CD14-positive monocyte (primary cell): ENCODE results near the gene BCAS4. TPM values are rescaled to one million over a fixed set of nuclear protein-coding genes. Genes with fewer than 3 reads are reported as not detected.

Experiments used
- DNase-seq, 3 donors: peaks; one replicate each; pipeline ENCODE4 v3.0.0-alpha.2; 2011 to 2022
- H2AFZ ChIP-seq: 2 replicates; pipeline ENCODE4 v1.6.0; 2012; ENCODE audit warnings: mild to moderate bottlenecking, low read depth, low read length, inconsistent platforms; ENCODE audit not compliant: insufficient read depth, poor library complexity, severe bottlenecking
- H3K27ac ChIP-seq, 2 donors: 1 replicate in 1 of 2; 2 replicates in 1 of 2; pipeline ENCODE4 v1.5.1; 2012 to 2013; ENCODE audit warnings: low read length in 2 of 2, control low read depth in 1 of 2, inconsistent platforms in 1 of 2, low read depth in 1 of 2, mild to moderate bottlenecking in 1 of 2
- H3K27me3 ChIP-seq, 2 donors: one replicate each; pipeline versions ENCODE4 v1.6.0 to v1.6.1; 2011 to 2013; ENCODE audit warnings: low read length in 2 of 2; ENCODE audit not compliant: control insufficient read depth in 2 of 2, insufficient read depth in 2 of 2
- H3K36me3 ChIP-seq, 2 donors: replicated peaks in 1 of 2; 1 replicate in 1 of 2; 2 replicates in 1 of 2; pipeline versions ENCODE4 v1.5.1 to v1.6.1; 2012 to 2013; ENCODE audit warnings: low read length in 2 of 2, control low read depth in 1 of 2, inconsistent platforms in 1 of 2, mild to moderate bottlenecking in 1 of 2; ENCODE audit not compliant: insufficient read depth in 2 of 2, control insufficient read depth in 1 of 2
- H3K4me1 ChIP-seq, 2 donors: 1 replicate in 1 of 2; 2 replicates in 1 of 2; pipeline versions ENCODE4 v1.5.1 to v1.6.1; 2012 to 2013; ENCODE audit warnings: low read length in 2 of 2, control low read depth in 1 of 2, inconsistent platforms in 1 of 2, mild to moderate bottlenecking in 1 of 2, moderate library complexity in 1 of 2; ENCODE audit not compliant: insufficient read depth in 2 of 2, control insufficient read depth in 1 of 2
- H3K4me2 ChIP-seq: replicated peaks from 2 replicates; pipeline ENCODE3; 2012; ENCODE audit warnings: low read length, moderate library complexity, mild to moderate bottlenecking; ENCODE audit not compliant: poor library complexity, severe bottlenecking; ENCODE audit errors: extremely low read depth
- H3K4me3 ChIP-seq, 3 experiments: fragments of 200-600 bp in 1 of 3; sonication (generic) in 1 of 3; replicated peaks in 1 of 3; 1 replicate in 2 of 3; 2 replicates in 1 of 3; pipeline ENCODE4 v1.5.1; 2011 to 2013; ENCODE audit warnings: low read length in 3 of 3, mild to moderate bottlenecking in 3 of 3, control low read depth in 2 of 3, low read depth in 2 of 3, inconsistent platforms in 1 of 3, moderate library complexity in 1 of 3
- H3K79me2 ChIP-seq: 2 replicates; pipeline ENCODE4 v1.6.0; 2012; ENCODE audit warnings: mild to moderate bottlenecking, control low read depth, inconsistent platforms, low read length, moderate library complexity; ENCODE audit not compliant: insufficient read depth
- H3K9ac ChIP-seq: 2 replicates; pipeline ENCODE4 v1.6.0; 2017; ENCODE audit warnings: low read length, mild to moderate bottlenecking; ENCODE audit not compliant: insufficient read depth, poor library complexity, severe bottlenecking
- H3K9me3 ChIP-seq, 2 donors: replicated peaks in 1 of 2; 1 replicate in 1 of 2; 2 replicates in 1 of 2; pipeline versions ENCODE4 v1.5.1 to v1.6.1; 2012 to 2013; ENCODE audit warnings: low read length in 2 of 2, control low read depth in 1 of 2; ENCODE audit not compliant: control insufficient read depth in 1 of 2, insufficient read depth in 1 of 2
- H4K20me1 ChIP-seq: 2 replicates; pipeline ENCODE4 v1.6.0; 2012; ENCODE audit warnings: mild to moderate bottlenecking, low read length, control low read depth, moderate library complexity; ENCODE audit not compliant: insufficient read depth
- H3K27ac Mint-ChIP-seq, 7 donors: one replicate each; pipeline ENCODE4 v1.8.0; 2020; ENCODE audit warnings: mild to moderate bottlenecking in 7 of 7, mixed read lengths in 7 of 7, moderate library complexity in 6 of 7, inconsistent platforms in 2 of 7
- H3K27me3 Mint-ChIP-seq, 3 donors: one replicate each; pipeline ENCODE4 v1.8.0; 2021 to 2022; ENCODE audit warnings: low read depth in 3 of 3, mild to moderate bottlenecking in 3 of 3, mixed read lengths in 3 of 3, moderate library complexity in 3 of 3, inconsistent platforms in 1 of 3
- H3K36me3 Mint-ChIP-seq, 2 donors: one replicate each; pipeline ENCODE4 v1.8.0; 2020; ENCODE audit warnings: mixed read lengths in 2 of 2, inconsistent platforms in 1 of 2, mild to moderate bottlenecking in 1 of 2
- H3K4me1 Mint-ChIP-seq: one replicate; pipeline ENCODE4 v1.8.0; 2020; ENCODE audit warnings: mild to moderate bottlenecking, mixed read lengths
- H3K4me3 Mint-ChIP-seq, 2 donors: one replicate each; pipeline ENCODE4 v1.8.0; 2020; ENCODE audit warnings: mild to moderate bottlenecking in 2 of 2, mixed read lengths in 2 of 2, moderate library complexity in 1 of 2
- H3K9me3 Mint-ChIP-seq, 7 donors: one replicate each; pipeline ENCODE4 v1.8.0; 2020 to 2022; ENCODE audit warnings: mixed read lengths in 7 of 7, mild to moderate bottlenecking in 6 of 7, moderate library complexity in 6 of 7, inconsistent platforms in 2 of 7
- WGBS: methylation state at CpG from one replicate; pipeline ENCODE4 v1.1.5; 2013; ENCODE audit warnings: missing lambda C conversion rate; ENCODE audit not compliant: insufficient coverage; 5-methylcytosine and 5-hydroxymethylcytosine counted together
- intact Hi-C, 2 donors: fragments of 100-400 bp; cut with micrococcal nuclease; formaldehyde crosslinking; loops; one replicate each; pipeline versions ENCODE4 v1.15.0 to v1.15.1; 2023
- polyA plus RNA-seq, 3 donors: library from polyadenylated mRNA; depleted of rRNA in 1 of 3; unstranded in 2 of 3; stranded (reverse) in 1 of 3; fragments of 300-500 nt in 2 of 3; fragments of >200 nt in 1 of 3; fragmentation: Illumina TruSeq in 2 of 3; gene quantifications; 1 replicate in 2 of 3; 2 replicates in 1 of 3; pipeline ENCODE4 v1.2.3, GENCODE V29; 2012 to 2021
- TF ChIP-seq, protein P1 (sequence below): fragments of 200-600 bp; IDR thresholded peaks from one replicate; pipeline ENCODE4 v1.8.0; 2022; ENCODE audit warnings: antibody characterized with exemption, mild to moderate bottlenecking

Gene BCAS4
- polyA plus RNA-seq, 3 donors, result 0.16 to 1.0 (median 0.69) TPM

DNA sequence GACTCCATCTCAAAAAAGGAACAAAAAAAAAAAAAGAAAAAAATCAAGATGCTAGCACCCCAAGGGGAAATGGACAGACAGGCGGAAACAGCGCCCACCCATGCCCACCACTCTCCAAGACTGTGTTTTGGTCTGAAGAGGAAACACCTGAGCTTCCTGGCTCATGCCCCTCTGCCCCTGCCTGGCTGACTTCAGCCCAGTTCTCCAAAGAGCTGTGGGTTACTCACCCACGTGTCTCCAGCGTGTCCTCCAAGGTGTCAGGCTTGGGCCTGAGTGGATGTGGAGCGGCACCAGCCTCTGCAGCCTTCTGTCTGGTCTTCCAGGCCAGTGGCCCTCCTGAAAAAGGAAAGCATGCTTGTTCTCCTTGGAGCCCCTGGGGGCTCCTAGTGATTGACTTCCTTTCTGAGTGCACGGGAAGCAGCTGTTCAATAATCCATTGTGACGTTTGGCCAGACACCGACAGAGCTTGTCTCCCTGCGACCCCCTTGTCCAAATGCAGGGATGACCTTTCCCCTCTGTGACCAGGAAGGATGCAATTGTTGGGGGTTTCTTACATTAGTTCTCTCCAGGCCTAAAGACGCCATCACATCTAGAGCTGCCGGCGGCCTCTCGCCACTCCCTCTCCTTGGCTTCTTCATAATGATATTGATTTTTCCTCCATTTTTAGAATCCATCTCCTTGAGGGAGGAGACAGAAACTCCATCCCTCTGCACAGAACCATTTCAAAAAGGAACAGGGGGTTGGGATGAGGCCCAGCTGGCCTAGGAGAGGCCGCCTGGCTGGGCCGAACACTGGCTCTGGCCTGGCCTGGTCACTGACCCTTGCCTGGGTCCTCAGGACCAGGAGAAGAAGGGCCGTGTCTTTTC is 77.9 kb downstream of the BCAS4 start:
- no peaks in the 10 kb centered on the region for H3K9me3 ChIP-seq
- H3K27me3 ChIP-seq, result no peaks in the 10 kb centered on the region

DNA sequence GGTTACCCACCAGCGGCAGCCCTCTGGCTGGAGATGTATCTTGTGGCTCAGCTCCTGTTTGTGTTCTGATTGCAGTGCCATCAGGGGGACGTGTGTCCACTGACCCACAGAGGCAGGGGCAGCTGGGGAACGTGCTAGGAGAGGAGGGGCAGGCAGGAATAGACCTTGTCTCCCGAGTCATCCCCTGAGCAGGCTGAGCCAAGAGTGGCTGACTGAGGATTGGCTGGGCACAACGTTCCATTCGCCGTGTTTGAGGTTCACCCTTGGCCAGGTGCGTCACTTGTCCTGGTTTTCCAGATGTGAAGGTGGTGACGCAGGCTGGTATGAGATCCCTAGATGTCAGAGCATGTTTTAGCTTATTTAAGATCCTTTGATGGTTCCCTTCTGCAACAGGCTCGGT is 78.7 kb downstream of the BCAS4 start:
- H3K4me1 ChIP-seq, result no peaks in the 10 kb centered on the region
- H3K4me3 ChIP-seq, result no peak overlapping the region
- DNase-seq, result no peak
- Mint-ChIP-seq H3K27ac (no peak overlapping the region), H3K4me1 (no peaks in the 10 kb centered on the region), H3K36me3 (no peaks in the 10 kb centered on the region), H3K9me3 (no peaks in the 10 kb centered on the region), H3K4me3 (no peak overlapping the region), H3K27me3 (peaks cover 0 to 4% (median 3%) of the 10 kb centered on the region in 3 donors)
- H3K79me2 ChIP-seq, result no peaks in the 10 kb centered on the region
- no peak overlapping the region for H3K4me2 ChIP-seq
- no peaks in the 10 kb centered on the region for H3K36me3 ChIP-seq
- intact Hi-C loops, result no loop called here
- H4K20me1 ChIP-seq, result no peaks in the 10 kb centered on the region
- TF ChIP-seq, protein P1, sequence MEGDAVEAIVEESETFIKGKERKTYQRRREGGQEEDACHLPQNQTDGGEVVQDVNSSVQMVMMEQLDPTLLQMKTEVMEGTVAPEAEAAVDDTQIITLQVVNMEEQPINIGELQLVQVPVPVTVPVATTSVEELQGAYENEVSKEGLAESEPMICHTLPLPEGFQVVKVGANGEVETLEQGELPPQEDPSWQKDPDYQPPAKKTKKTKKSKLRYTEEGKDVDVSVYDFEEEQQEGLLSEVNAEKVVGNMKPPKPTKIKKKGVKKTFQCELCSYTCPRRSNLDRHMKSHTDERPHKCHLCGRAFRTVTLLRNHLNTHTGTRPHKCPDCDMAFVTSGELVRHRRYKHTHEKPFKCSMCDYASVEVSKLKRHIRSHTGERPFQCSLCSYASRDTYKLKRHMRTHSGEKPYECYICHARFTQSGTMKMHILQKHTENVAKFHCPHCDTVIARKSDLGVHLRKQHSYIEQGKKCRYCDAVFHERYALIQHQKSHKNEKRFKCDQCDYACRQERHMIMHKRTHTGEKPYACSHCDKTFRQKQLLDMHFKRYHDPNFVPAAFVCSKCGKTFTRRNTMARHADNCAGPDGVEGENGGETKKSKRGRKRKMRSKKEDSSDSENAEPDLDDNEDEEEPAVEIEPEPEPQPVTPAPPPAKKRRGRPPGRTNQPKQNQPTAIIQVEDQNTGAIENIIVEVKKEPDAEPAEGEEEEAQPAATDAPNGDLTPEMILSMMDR, result no peak
- 87% methylated on average over 7 of the region's 10 CpGs for WGBS
- H3K27me3 ChIP-seq, result no peaks in the 10 kb centered on the region
- H3K27ac ChIP-seq, result no peak overlapping the region
- H3K9me3 ChIP-seq, result no peaks in the 10 kb centered on the region
- H3K9ac ChIP-seq, result no peak overlapping the region
- H2AFZ ChIP-seq, result no peak overlapping the region

More for the DNA sequence above, 77.9 kb downstream of the BCAS4 start:
- intact Hi-C loops, result no loop called here
- no peaks in the 10 kb centered on the region for H3K4me1 Mint-ChIP-seq
- Histone ChIP-seq H3K9ac (no peak overlapping the region), H4K20me1 (no peaks in the 10 kb centered on the region), H3K4me2 (no peak overlapping the region), H3K4me1 (no peaks in the 10 kb centered on the region), H3K79me2 (no peaks in the 10 kb centered on the region), H3K36me3 (no peaks in the 10 kb centered on the region), H3K27ac (no peak overlapping the region), H3K4me3 (no peak overlapping the region), H2AFZ (no peak overlapping the region)
- no peak for DNase-seq
- H3K27ac Mint-ChIP-seq, result peak overlapping the region in 1 of 7 donors; percentile 61
- no peaks in the 10 kb centered on the region for H3K36me3 Mint-ChIP-seq
- WGBS, result 54% methylated on average over 8 of the region's 16 CpGs
- TF ChIP-seq, protein P1, result no peak
- no peak overlapping the region for H3K4me3 Mint-ChIP-seq
- H3K9me3 Mint-ChIP-seq, result no peaks in the 10 kb centered on the region
- peaks cover 0 to 4% (median 3%) of the 10 kb centered on the region in 3 donors for H3K27me3 Mint-ChIP-seq
